HepG2 (cell line): ENCODE measurements around the gene TMEM204. TPM values are rescaled to one million over a fixed set of nuclear protein-coding genes. Genes with fewer than 3 reads are reported as not detected.
A peak's percentile ranks its signal among the peaks of the same experiment; 100 is the strongest.

ENCODE experiments used
- ATAC-seq: fragments of 200-7000 bp; cut with Tn5 transposase; 3 replicates; pipeline ENCODE4 v1.9.1; 2020; ENCODE audit warnings: mild to moderate bottlenecking, moderate library complexity
- BruUV-seq: library from RNA; stranded (reverse); fragments of 400-500 nt; replicated peaks from 2 replicates; lab custom pipeline; 2021; lab: Mats Ljungman, UMichigan
- CTCF ChIA-PET: fragments of 300-600 bp; formaldehyde crosslinking; extraction: SDS; loops from one replicate; lab custom pipeline; 2021; ENCODE audit warnings: low total read pairs, inconsistent platforms, low intra/inter-chr PET ratio; lab: Yijun Ruan, JAX
- POLR2A ChIA-PET: fragments of 350-600 bp; sonication (Branson Sonifier 250); formaldehyde crosslinking; loops from one replicate; lab custom pipeline; 2020; ENCODE audit warnings: antibody characterized with exemption, inconsistent platforms; lab: Yijun Ruan, JAX
- DNase-seq: peaks from one replicate; pipeline ENCODE4 v3.0.0-alpha.2; 2015; ENCODE audit warnings: low spot score
- FAIRE-seq: peaks from 3 replicates; lab custom pipeline; 2011; peaks lifted over from hg19 to GRCh38; lab: Jason Lieb, UNC
- H2AFZ ChIP-seq: one replicate; pipeline ENCODE4 v1.6.1; 2011; ENCODE audit warnings: low read length, inconsistent platforms
- H3K27ac ChIP-seq: fragments of 300-600 bp; 3 replicates; pipeline ENCODE4 v1.8.0; 2011; ENCODE audit warnings: mixed run types, mild to moderate bottlenecking, mixed read lengths, low read length, inconsistent platforms; ENCODE audit not compliant: insufficient read depth; ENCODE audit errors: extremely low read length
- H3K27me3 ChIP-seq, 2 experiments: fragments of 200-600 bp in 1 of 2; 2 replicates in 1 of 2; 3 replicates in 1 of 2; pipeline versions ENCODE4 v1.6.0 to v1.8.0; 2011; ENCODE audit warnings: low read length in 2 of 2, mild to moderate bottlenecking in 2 of 2, moderate library complexity in 2 of 2, inconsistent platforms in 1 of 2; ENCODE audit not compliant: insufficient read depth in 2 of 2, control insufficient read depth in 1 of 2
- H3K36me3 ChIP-seq, 2 experiments: fragments of 200-600 bp in 1 of 2; replicated peaks in 1 of 2; 2 replicates in 1 of 2; 3 replicates in 1 of 2; pipeline versions ENCODE4 v1.5.1 to v1.8.0; 2011; ENCODE audit warnings: low read length in 2 of 2, inconsistent platforms in 1 of 2; ENCODE audit not compliant: insufficient read depth in 2 of 2, control insufficient read depth in 1 of 2
- H3K4me1 ChIP-seq: 2 replicates; pipeline ENCODE4 v1.5.1; 2012; ENCODE audit warnings: low read length, inconsistent platforms; ENCODE audit not compliant: insufficient read depth
- H3K4me2 ChIP-seq: 2 replicates; pipeline ENCODE4 v1.6.0; 2011; ENCODE audit warnings: low read depth, low read length, inconsistent platforms
- H3K4me3 ChIP-seq, 3 experiments: fragments of 200-600 bp in 1 of 3; sonication (generic), shearing (Covaris generic) in 1 of 3; replicated peaks in 1 of 3; 2 replicates each; pipeline ENCODE4 v1.5.1; 2011 to 2016; ENCODE audit warnings: low read length in 3 of 3, inconsistent platforms in 2 of 3, low read depth in 2 of 3, mild to moderate bottlenecking in 2 of 3, control low read depth in 1 of 3, mixed read lengths in 1 of 3; ENCODE audit not compliant: insufficient read depth in 1 of 3
- H3K79me2 ChIP-seq: one replicate; pipeline ENCODE4 v1.6.1; 2011; ENCODE audit warnings: low read length, inconsistent platforms; ENCODE audit not compliant: insufficient read depth
- H3K9ac ChIP-seq: 2 replicates; pipeline ENCODE4 v1.6.0; 2011; ENCODE audit warnings: mild to moderate bottlenecking, low read depth, low read length, inconsistent platforms; ENCODE audit not compliant: insufficient read depth
- H3K9me3 ChIP-seq: 2 replicates; pipeline ENCODE4 v1.5.1; 2012; ENCODE audit warnings: mild to moderate bottlenecking, low read length
- H4K20me1 ChIP-seq: 2 replicates; pipeline ENCODE4 v1.6.0; 2011; ENCODE audit warnings: inconsistent platforms, mild to moderate bottlenecking, low read length, moderate library complexity; ENCODE audit not compliant: insufficient read depth
- ARHGAP35 ChIP-seq: sonication (generic); formaldehyde crosslinking; IDR thresholded peaks from 2 replicates; pipeline ENCODE4 v1.9.0; 2022; ENCODE audit warnings: mild to moderate bottlenecking, inconsistent platforms, moderate library complexity, missing genetic modification reagents, borderline replicate concordance
- EP300 ChIP-seq, 3 experiments: sonication (generic) in 1 of 3; formaldehyde crosslinking in 1 of 3; IDR thresholded peaks; 2 replicates each; pipeline versions ENCODE4 v1.5.1 to v1.6.1; 2011 to 2020; ENCODE audit warnings: low read depth in 2 of 3, low read length in 2 of 3, borderline replicate concordance in 1 of 3, improper control_type of control experiment in 1 of 3, mild to moderate bottlenecking in 1 of 3, missing genetic modification reagents in 1 of 3, moderate library complexity in 1 of 3
- FOXA3 ChIP-seq: IDR thresholded peaks from 2 replicates; pipeline ENCODE4 v1.6.1; 2016; ENCODE audit warnings: missing genetic modification reagents, missing compliant biosample characterization
- GATAD2A ChIP-seq: IDR thresholded peaks from 2 replicates; pipeline ENCODE4 v1.6.1; 2016
- HOXA3 ChIP-seq: sonication (generic); formaldehyde crosslinking; IDR thresholded peaks from 2 replicates; pipeline ENCODE4 v1.5.0; 2020; ENCODE audit warnings: missing genetic modification reagents
- ISL2 ChIP-seq: sonication (generic); formaldehyde crosslinking; IDR thresholded peaks from 2 replicates; pipeline ENCODE4 v1.5.0; 2020; ENCODE audit warnings: missing genetic modification reagents
- MIXL1 ChIP-seq: IDR thresholded peaks from 2 replicates; pipeline ENCODE4 v1.6.1; 2016
- NR2C2 ChIP-seq: sonication (generic); formaldehyde crosslinking; IDR thresholded peaks from 2 replicates; pipeline ENCODE4 v1.4.0; 2020; ENCODE audit warnings: missing genetic modification reagents, mild to moderate bottlenecking, moderate library complexity, borderline replicate concordance
- NRL ChIP-seq: sonication (generic); formaldehyde crosslinking; IDR thresholded peaks from 2 replicates; pipeline ENCODE4 v1.5.0; 2020; ENCODE audit warnings: missing genetic modification reagents, mild to moderate bottlenecking, moderate library complexity, borderline replicate concordance
- PAF1 ChIP-seq: IDR thresholded peaks from 2 replicates; pipeline ENCODE4 v1.6.1; 2016; ENCODE audit warnings: missing genetic modification reagents, missing compliant biosample characterization
- PLRG1 ChIP-seq: fragments of 450-650 bp; conservative IDR thresholded peaks from 2 replicates; pipeline ENCODE4 v1.6.1; 2016
- RELA ChIP-seq: sonication (generic); formaldehyde crosslinking; IDR thresholded peaks from 2 replicates; pipeline ENCODE4 v1.4.0; 2020; ENCODE audit warnings: missing genetic modification reagents
- SRSF1 ChIP-seq: fragments of 200-400 bp; formaldehyde crosslinking; optimal IDR thresholded peaks from 2 replicates; pipeline ENCODE3; 2017; ENCODE audit warnings: mild to moderate bottlenecking, low read depth, low read length, moderate library complexity
- TAF15 ChIP-seq: fragments of 200-400 bp; formaldehyde crosslinking; IDR thresholded peaks from one replicate; pipeline ENCODE4 v1.6.1; 2018; ENCODE audit warnings: mild to moderate bottlenecking, low read depth, low read length; ENCODE audit not compliant: poor library complexity, severe bottlenecking
- ZNF12 ChIP-seq: sonication (generic); formaldehyde crosslinking; IDR thresholded peaks from 2 replicates; pipeline ENCODE4 v1.5.0; 2020; ENCODE audit warnings: missing genetic modification reagents
- ZNF441 ChIP-seq: sonication (generic); formaldehyde crosslinking; IDR thresholded peaks from 2 replicates; pipeline ENCODE4 v1.7.0; 2021; ENCODE audit warnings: missing genetic modification reagents, borderline replicate concordance
- ZNF484 ChIP-seq: sonication (generic); formaldehyde crosslinking; IDR thresholded peaks from 2 replicates; pipeline ENCODE4 v1.5.1; 2020; ENCODE audit warnings: mild to moderate bottlenecking, low read depth, missing genetic modification reagents, borderline replicate concordance
- ZNF552 ChIP-seq: sonication (generic); formaldehyde crosslinking; IDR thresholded peaks from 2 replicates; pipeline ENCODE4 v1.9.0; 2022; ENCODE audit warnings: missing genetic modification reagents, mild to moderate bottlenecking, borderline replicate concordance
- ZNF644 ChIP-seq: IDR thresholded peaks from 2 replicates; pipeline ENCODE4 v1.6.1; 2016; ENCODE audit warnings: low read depth
- WGBS: methylation state at CpG from one replicate; pipeline ENCODE4 v1.1.6; 2017; ENCODE audit warnings: low lambda C conversion rate; 5-methylcytosine and 5-hydroxymethylcytosine counted together
- in situ Hi-C: cut with HindIII; loops from 2 replicates; pipeline ENCODE4 v1.10.0; 2017; ENCODE audit warnings: low pct_unique_long_range_greater_than_20kb; ENCODE audit not compliant: extremely low pct_ligation_motif_present
- intact Hi-C: fragments of 100-400 bp; cut with micrococcal nuclease; formaldehyde crosslinking; loops from one replicate; pipeline ENCODE4 v1.10.0; 2022; ENCODE audit not compliant: unreplicated experiment
- polyA plus RNA-seq, 8 experiments: library from polyadenylated mRNA; depleted of rRNA in 3 of 8; stranded (reverse) in 7 of 8; unstranded in 1 of 8; fragments of >200 nt; fragmentation: Illumina TruSeq in 4 of 8; extraction: Trizol in 4 of 8; gene quantifications; 2 replicates each; pipeline versions ENCODE4 v1.2.1 to v1.2.3, GENCODE V29; 2011 to 2016; ENCODE audit warnings: low read depth in 4 of 8, missing spikeins in 1 of 8, mixed read lengths in 1 of 8; ENCODE audit not compliant: insufficient read depth in 1 of 8
- total RNA-seq, 5 experiments: library from RNA; depleted of rRNA; stranded (reverse); fragments of >200 nt; fragmentation: Illumina TruSeq; extraction: Trizol; gene quantifications; 2 replicates each; pipeline ENCODE4 v1.2.3, GENCODE V29; 2016; ENCODE audit warnings: low read depth in 1 of 5
- TF ChIP-seq, protein P1 (sequence below): sonication (generic); formaldehyde crosslinking; IDR thresholded peaks from 2 replicates; pipeline ENCODE4 v1.9.0; 2021; ENCODE audit warnings: missing genetic modification reagents, borderline replicate concordance
- TF ChIP-seq, protein P2 (sequence below): sonication (generic); formaldehyde crosslinking; IDR thresholded peaks from 2 replicates; pipeline ENCODE4 v1.9.0; 2022; ENCODE audit warnings: low read depth, missing genetic modification reagents

The TMEM204 gene
- total and polyA plus RNA-seq, 2 of the 13 experiments (the other 11 are each of a cell fraction or from before 2014, with no cell fraction given): not detected

DNA sequence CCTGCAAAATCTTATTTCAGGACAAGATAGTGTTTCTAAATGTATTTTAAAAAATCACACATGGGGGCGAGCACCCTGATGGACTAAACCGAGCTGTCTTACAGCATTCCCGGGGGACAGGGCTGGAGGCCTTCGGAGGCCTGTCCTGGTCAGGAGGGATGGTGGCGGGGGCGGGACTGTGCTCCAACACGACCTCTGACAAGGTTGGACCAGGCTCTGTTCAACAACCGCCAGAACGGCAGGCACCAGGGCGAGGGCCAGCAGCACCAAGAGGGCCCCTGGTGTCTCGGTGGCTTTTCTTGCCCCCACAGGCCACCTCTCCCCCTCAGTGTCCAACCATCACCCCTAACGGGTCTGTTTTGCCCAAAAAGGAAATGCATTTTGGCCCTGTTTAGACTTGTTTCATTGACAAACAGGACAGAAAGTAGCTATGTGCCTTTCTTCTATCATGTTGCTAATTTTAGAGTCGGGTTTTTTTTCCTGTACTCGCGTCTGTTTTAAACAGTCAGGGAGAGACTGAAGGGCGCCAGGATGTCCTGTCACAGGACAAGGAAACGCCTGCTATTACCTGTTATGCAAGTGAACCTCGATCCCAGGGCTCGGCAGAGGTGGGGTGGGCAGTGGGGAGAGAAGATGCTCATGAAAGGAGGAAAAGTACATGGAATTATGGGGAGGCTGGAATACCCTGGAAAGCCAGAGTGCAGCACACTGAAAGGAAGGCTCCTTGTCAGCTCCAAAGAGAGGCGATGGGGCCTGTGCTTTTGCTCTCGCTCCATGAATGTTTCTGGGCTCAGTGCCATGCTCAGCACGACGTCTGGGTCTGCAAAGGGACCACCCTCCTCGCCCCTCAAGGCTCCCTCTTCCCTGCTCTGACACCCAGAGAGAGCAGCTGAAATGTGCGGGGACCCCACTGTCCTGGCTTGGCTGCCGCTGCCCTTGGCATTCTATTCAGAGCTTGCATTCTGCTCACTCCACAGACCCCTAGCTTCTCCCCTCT is 11.9 kb downstream of the TMEM204 start:
- Histone ChIP-seq H4K20me1 (no peaks in the 10 kb centered on the region), H3K36me3 (no peaks in the 10 kb centered on the region; a peak in 2 of 5 replicates), H2AFZ (no peak overlapping the region), H3K4me1 (peaks cover 38% of the 10 kb centered on the region), H3K79me2 (no peaks in the 10 kb centered on the region), H3K4me2 (peak overlapping the region; percentile 68), H3K9ac (peak overlapping the region; percentile 63), H3K9me3 (no peaks in the 10 kb centered on the region), H3K27ac (peak overlapping the region; percentile 88), H3K27me3 (no peaks in the 10 kb centered on the region), H3K4me3 (peak overlapping the region; percentile 3 to 57 (median 4); a peak in 3 of 6 replicates)
- in situ Hi-C loops: no loop called here
- 25% methylated on average over 18 of the region's 26 CpGs for WGBS
- BruUV-seq: TSS peak; percentile 42
- ChIA-PET CTCF (no interaction called here), POLR2A (no interaction called here)
- ATAC-seq (peak; percentile 83), DNase-seq (peak; percentile 90), FAIRE-seq (peak; percentile 71)
- intact Hi-C loops: no loop called here
- TF ChIP-seq, protein P1, sequence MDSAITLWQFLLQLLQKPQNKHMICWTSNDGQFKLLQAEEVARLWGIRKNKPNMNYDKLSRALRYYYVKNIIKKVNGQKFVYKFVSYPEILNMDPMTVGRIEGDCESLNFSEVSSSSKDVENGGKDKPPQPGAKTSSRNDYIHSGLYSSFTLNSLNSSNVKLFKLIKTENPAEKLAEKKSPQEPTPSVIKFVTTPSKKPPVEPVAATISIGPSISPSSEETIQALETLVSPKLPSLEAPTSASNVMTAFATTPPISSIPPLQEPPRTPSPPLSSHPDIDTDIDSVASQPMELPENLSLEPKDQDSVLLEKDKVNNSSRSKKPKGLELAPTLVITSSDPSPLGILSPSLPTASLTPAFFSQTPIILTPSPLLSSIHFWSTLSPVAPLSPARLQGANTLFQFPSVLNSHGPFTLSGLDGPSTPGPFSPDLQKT (CRISPR knock-in tag): no peak
- TF ChIP-seq RELA (CRISPR knock-in tag) (no peak), NR2C2 (CRISPR knock-in tag) (no peak), ZNF12 (CRISPR knock-in tag) (no peak), ISL2 (CRISPR knock-in tag) (no peak), SRSF1 (no peak), PAF1 (CRISPR knock-in tag) (no peak), ARHGAP35 (CRISPR knock-in tag) (0 out of 2 replicates have a peak, but pooled peaks have one; percentile 26), EP300 (IDR thresholded peaks at IDR 0.05; ENCODE audit: low read depth in 2 of 2, low read length in 2 of 2) (peak in 1 of 2 experiments; percentile 63; a peak in 3 of 4 replicates), EP300 (CRISPR knock-in tag; IDR thresholded peaks at IDR 0.05; ENCODE audit: borderline replicate concordance) (no peak), FOXA3 (CRISPR knock-in tag) (peak; percentile 21; the same call in 1 of the 2 replicates), TAF15 (no peak), HOXA3 (CRISPR knock-in tag) (peak; percentile 33; the same call in 1 of the 2 replicates), ZNF552 (no peak), ZNF441 (peak; percentile 23; the same call in 1 of the 2 replicates), ZNF644 (CRISPR knock-in tag) (no peak), ZNF484 (CRISPR knock-in tag) (no peak), PLRG1 (no peak), GATAD2A (CRISPR knock-in tag) (no peak), MIXL1 (CRISPR knock-in tag) (no peak), NRL (CRISPR knock-in tag) (no peak)
- TF ChIP-seq, protein P2, sequence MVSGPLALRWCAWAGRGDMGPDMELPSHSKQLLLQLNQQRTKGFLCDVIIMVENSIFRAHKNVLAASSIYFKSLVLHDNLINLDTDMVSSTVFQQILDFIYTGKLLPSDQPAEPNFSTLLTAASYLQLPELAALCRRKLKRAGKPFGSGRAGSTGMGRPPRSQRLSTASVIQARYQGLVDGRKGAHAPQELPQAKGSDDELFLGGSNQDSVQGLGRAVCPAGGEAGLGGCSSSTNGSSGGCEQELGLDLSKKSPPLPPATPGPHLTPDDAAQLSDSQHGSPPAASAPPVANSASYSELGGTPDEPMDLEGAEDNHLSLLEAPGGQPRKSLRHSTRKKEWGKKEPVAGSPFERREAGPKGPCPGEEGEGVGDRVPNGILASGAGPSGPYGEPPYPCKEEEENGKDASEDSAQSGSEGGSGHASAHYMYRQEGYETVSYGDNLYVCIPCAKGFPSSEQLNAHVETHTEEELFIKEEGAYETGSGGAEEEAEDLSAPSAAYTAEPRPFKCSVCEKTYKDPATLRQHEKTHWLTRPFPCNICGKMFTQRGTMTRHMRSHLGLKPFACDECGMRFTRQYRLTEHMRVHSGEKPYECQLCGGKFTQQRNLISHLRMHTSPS (CRISPR knock-in tag): no peak
